GM12892 (cell line): Measurements from ENCODE around the gene CDH23.
"Not testable (repeated sequence)": the region's sequence is repeated elsewhere in the genome, so short reads cannot be mapped to it uniquely, and the experiment has no call there.

Source experiments
- POLR2A ChIP-seq: IDR thresholded peaks from 2 replicates; pipeline ENCODE4 v1.6.1; 2011; ENCODE audit warnings: low read depth, low read length, control low read depth
- POLR2AphosphoS5 ChIP-seq: IDR thresholded peaks from 2 replicates; pipeline ENCODE4 v1.6.1; 2011; ENCODE audit warnings: low read depth, low read length, control low read depth
- TAF1 ChIP-seq: IDR thresholded peaks from 2 replicates; pipeline ENCODE4 v1.6.1; 2011; ENCODE audit warnings: low read depth, mild to moderate bottlenecking, control low read depth, low read length, borderline replicate concordance

GRCh38 chr10:71600242-71600641, 203.5 kb downstream of the CDH23 start:
- TF ChIP-seq POLR2A, POLR2AphosphoS5, TAF1: not testable (repeated sequence)
